GM19397 (cell line): ENCODE results near the gene PAOX.
"Not testable (repeated sequence)": the region's sequence is repeated elsewhere in the genome, so short reads cannot be mapped to it uniquely, and the experiment has no call there.

Experiments
- ATAC-seq: cut with Tn5 transposase; IDR thresholded peaks from one replicate; pipeline ENCODE4 v1.9.1; 2021; ENCODE audit warnings: mild to moderate bottlenecking, moderate library complexity; ENCODE audit not compliant: unreplicated experiment

Gene PAOX

DNA sequence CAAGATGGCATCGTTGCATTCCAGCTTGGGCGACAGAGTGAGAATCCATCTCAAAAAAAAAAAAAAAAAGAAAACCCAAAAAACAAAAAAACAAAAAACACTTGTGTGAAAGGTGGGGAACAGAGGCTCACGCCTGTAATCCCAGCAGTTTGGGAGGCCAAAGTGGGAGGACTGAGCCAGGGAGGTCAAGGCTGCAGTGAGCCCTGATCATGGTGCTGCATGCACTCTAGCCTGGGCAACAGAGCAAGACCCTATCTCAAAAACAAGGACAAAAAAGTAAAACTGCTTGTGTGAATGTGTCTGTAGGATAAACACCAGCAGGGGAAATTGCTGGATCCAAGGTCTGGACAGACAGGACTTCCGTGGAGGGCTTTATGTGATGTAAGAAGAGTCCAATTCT is 4.5 kb downstream of the PAOX start:
- no peak for ATAC-seq

DNA sequence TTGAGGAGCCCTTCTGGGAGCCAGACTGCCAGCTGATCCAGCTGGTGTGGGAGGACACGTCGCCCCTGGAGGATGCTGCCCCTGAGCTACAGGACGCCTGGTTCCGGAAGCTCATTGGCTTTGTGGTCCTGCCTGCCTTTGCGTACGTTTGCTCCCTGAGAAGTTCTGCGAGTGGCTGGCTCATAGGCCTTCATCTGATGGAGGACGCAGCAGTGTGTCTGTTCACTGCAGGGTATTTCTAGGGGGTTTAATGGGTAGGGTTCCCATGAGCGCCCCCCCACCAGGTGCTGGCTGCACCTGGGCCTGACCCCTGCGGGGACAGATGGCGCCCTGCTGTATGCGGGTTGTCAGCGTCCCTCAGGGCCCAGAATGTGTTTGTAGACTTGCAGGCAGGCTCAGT is 5.0 kb downstream of the PAOX start:
- no peak for ATAC-seq

DNA sequence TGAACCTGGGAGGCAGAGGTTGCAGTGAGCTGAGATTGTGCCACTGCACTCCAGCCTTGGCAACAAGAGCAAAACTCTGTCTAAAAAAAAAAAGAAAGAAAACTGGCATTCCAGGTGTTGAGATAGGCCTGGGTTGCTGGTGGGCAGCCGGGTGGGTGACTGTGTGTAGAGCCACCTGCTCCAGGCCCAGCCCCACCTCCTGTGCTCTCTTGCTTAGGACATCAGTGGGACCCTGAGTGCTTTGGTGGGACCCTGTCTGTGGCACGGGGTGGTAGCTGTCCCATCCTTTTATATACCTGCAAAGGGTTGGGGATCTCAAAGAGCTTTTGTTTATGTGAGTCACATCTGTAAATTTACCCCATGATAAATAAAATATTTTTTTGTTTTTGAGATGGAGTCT is 6.2 kb downstream of the PAOX start:
- no peak for ATAC-seq

DNA sequence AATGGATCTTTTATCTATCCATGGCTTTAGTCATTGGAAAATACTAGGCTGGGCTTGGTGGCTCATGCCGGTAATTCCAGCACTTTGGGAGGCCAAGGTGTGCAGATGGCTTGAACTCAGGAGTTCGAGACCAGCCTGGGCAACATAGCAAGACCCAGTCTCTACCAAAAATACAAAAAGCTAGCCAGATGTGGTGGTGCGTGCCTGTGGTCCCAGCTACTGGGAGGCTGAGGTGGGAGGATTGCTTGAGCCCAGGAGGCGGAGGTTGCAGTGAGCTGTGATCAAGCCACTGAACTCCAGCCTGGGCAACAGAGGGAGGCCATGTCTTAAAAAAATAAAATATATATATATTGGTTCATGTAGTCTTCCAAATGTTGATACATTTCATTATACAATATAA is 7.9 kb downstream of the PAOX start:
- not testable (repeated sequence) for ATAC-seq

DNA sequence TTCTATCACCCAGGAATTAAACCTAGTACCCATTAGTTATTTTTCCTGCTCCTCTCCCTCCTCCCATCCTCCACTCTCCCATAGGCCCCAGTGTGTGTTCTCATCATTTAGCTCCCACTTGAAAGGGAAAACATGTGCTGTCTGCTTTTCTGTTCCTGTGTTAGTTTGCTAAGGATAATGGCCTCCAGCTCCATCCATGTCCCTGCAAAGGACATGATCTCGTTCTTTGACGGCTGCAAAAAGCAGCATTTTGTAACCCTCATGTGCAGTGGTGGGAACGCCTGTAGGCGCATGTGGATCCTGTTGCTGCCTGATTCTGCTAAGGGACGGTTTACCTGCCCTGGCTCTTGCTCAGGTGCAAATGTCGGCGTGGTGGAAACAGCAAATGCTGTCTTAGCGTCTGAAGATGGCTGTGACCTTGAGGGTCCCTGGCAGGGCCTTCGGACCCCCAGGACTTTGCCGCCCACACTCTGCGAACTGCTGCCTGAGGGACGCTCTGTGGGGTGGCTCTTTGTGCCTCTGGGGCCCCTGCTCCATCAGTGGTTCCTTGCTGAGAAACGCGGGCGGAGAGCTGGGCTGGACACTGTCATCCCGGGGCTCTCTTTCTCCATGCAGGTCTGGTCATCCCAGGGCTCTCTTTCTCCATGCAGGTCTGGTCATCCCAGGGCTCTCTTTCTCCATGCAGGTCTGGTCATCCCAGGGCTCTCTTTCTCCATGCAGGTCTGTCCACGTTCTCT is 9.3 kb downstream of the PAOX start:
- no peak for ATAC-seq

DNA sequence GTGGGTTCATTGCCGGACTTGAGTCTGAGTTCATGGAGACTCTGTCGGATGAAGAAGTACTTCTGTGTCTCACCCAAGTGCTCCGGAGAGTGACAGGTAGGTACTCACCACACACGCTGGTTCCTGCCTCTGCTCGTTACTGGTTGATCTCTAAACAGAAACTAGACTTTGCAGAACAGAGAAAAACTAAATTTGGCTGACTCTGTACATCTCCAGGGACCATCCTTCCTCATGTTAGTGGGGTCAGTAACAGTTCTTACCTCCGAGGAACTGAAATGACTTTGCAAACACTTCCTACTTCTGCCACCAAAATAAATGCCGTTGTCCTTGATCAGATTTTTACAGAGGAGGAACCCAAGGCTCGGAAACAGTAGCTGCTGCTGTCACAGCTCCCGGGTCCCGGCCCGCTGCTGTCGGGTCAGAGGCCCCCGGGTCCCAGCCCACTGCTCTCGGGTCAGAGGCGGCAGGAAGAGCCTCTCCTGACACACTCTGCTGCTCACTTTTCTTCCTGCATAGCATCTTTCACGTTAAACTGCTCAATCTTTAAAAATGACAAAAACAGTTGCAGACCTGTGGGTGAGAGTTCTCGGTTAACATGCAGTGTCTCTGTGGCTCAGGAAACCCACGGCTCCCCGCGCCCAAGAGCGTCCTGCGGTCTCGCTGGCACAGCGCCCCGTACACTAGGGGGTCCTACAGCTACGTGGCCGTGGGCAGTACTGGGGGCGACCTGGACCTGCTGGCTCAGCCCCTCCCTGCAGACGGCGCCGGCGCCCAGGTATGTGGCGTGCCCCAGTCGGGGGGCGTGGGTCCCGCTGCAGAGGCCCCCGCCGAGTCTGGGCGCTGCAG is 10.1 kb downstream of the PAOX start:
- peak; percentile 75 for ATAC-seq

DNA sequence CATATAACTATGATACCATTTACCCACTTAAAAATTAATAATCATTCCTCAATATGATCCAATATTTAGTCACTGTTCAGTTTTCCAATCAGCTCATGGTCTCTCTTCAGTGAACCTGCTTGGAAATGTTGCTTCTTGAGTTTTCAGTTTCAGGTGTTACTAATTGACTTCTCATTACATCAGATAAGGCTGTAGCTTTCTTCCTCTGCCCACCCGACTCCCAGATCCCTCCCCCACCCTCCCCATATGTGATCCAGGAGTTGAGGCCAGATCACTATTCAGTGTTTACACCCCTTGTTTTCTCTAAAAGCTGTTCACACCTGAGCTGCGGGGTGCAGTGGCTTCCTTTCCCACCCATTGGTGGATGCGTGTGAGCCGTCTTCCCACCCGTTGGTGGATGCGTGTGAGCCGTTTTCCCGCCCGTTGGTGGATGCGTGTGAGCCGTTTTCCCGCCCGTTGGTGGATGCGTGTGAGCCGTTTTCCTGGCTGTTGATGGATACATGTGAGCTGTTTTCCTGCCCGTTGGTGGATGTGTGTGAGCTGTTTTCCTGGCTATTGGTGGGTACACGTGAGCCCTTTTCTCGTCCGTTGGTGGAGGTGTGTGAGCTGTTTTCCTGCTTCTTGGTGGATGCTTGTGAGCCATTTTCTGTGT is 11.7 kb downstream of the PAOX start:
- ATAC-seq: no peak

DNA sequence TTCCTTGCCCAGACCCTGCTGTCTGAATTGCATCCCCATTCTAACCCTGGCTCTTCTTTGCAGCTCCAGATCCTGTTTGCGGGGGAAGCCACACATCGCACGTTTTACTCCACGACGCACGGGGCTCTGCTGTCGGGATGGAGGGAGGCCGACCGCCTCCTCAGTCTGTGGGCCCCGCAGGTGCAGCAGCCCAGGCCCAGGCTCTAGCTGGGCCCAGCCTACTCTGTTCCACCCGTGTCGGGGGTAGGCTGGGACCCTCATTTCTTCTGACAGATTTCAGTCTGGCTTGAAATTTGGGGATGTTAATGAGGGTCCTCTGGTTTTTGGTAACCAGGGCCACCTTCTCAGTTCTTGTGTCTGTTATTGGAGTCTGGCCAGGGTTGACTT is 12.2 kb downstream of the PAOX start:
- no peak for ATAC-seq

DNA sequence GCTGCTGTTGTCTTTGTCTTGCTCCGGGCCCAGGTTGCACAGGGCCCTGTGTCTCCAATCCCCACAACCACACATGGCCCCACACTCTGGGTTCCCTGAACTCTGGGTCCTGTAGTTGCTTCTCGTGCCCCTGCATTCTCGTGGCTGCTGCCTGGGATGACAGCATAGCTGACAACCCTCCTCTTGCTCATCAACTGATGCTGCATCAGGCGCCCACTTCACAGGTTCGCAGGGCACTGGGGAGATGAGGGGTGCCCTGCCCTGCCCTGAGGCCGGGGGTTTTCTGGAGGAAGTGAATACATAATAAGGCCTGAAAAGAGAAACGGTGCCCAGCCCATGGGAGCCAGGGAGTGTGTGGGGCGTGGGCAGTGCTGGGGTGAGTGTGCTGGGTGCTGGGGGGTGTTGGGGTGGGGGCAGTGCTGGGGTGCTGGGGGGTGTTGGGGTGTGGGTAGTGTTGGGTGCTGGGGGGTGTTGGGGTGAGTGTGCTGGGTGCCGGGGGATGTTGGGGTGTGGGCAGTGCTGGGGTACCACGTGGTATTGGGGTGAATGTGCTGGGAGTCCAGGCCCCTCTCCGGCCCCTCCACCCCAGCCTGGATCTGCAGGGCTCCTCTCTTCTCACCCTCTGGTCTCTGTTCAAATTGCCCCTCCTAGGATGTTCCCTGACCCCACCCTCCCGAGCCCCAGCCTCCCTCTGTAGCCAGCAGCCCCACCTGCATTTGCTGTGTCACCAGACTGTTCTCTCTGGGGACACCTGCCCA is 12.9 kb downstream of the PAOX start:
- no peak for ATAC-seq

DNA sequence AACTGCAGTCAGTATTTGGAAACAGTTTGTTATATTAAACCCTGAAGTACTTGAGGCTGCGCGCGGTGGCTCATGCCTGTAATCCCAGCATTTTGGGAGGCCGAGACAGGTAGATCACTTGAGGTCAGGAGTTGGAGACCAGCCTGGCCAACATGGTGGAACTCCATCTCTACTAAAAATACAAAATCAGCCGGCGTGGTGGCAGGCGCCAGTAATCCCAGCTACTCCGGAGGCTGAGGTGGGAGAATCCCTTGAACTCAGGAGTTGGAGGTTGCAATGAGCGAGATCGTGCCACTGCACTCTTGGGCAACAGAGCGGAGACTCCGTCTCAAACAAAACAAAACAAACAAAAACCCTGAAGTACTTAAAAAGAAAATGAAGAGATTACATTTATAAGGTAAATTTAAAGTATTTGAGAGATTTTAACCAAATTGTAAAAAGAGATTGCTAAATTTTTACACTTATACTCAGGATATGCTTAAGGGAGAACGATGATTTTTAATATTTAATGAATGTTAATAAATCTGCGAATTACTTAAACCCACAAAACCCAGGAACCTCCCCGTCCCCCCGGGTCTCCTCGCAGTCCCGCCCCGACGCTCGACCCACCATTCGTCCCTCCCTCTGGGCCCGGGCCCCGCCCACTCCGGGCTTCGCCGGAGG is 14.5 kb downstream of the PAOX start:
- ATAC-seq: no peak

DNA sequence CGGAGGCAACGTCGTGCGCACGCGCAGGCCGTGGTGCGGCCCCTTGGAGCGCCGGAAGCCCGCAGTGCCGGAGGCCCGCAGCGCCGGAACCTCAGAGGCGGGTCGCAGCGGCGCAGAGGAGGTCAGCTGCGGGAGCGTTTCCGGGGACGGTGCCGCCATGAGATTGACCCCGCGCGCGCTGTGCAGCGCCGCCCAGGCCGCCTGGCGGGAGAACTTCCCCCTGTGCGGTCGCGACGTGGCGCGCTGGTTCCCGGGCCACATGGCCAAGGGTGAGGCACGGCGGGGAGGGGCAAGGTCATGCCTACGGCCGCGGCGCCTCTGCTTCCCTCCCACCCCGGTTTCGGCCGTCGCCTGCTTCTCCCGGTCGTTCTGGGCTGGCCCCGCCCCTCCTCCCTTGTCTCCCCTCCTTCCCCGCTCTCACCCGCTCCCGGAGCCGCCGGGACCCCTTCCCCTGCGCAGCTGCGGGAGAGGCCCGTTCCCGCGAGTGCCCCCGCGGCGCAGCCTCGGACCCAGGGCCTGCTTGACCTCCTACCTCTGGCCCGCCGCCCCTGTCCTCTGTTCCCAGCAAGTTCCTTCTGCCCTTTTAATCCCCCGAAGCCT is 15.1 kb downstream of the PAOX start, which contains the start of gene MTG1:
TSS of gene MTG1 (plus strand) at position 94 of the 600 bp plus-strand sequence. CDS start at position 158, 64 bp downstream.
- peak; percentile 68 for ATAC-seq

DNA sequence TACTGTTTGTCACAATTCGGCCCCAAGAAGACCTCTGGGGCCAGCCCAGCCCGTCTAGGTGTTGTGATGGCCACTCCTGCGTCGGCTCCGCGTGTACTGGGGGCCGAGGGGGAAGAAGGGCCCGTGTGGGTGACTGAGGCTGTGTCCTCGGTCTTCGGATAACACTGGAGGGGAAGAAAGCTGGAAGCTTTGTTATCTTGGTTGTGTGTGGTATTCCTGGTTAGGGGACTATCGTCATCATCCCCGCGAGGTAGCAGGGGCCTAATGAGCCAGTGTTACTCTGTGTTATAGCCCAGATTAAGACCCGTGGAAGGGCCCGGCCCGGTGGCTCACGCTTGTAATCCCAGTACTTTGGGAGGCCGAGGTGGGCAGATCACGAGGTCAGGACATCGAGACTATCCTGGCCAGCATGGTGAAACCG is 15.7 kb downstream of the PAOX start:
- no peak for ATAC-seq

DNA sequence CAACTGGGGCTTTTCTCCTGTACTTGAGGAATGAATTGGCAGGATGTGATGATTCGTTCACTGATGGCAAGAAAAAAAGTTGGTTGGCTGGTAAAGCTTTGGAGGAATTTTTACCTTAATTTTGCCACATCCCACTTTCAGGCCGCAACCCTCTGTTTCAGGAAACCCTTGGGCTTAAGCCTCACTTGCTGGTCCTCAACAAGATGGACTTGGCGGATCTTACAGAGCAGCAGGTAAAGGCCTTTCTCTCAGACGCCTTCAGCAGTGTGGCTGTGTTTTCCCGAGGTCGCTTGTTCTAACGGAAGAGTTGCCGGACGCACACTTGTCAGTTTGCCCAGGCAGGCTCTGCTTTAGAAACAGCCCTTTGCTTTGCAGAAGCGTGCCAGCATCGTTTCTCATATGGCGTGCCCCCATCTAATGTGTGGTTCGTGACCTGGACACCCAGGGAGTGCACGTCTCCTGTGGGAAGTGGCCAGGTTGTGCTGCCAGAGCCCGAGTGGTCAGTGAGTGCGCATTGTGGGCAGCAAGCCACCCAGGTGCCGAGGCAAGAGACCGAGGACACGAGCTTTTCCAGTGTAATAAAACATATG is 17.1 kb downstream of the PAOX start:
- ATAC-seq: no peak

DNA sequence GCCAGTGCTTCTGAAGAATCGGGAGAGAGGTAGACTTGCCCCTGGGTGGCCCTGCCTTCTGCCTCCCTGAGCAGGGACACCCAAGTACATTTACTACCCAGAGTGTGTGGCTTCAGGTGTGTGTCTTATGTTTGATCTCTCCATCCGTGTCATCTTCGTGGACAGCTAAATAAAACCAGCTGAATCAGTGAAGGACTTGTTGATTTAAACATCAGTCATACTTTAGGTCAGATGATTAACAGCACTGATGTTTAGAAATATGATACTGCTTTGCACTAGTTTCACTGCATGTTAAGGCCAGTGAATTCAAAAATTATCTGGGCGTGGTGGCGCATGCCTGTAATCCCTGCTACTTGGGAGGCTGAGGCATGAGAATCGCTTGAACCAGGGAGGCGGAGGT is 18.9 kb downstream of the PAOX start:
- ATAC-seq: no peak

DNA sequence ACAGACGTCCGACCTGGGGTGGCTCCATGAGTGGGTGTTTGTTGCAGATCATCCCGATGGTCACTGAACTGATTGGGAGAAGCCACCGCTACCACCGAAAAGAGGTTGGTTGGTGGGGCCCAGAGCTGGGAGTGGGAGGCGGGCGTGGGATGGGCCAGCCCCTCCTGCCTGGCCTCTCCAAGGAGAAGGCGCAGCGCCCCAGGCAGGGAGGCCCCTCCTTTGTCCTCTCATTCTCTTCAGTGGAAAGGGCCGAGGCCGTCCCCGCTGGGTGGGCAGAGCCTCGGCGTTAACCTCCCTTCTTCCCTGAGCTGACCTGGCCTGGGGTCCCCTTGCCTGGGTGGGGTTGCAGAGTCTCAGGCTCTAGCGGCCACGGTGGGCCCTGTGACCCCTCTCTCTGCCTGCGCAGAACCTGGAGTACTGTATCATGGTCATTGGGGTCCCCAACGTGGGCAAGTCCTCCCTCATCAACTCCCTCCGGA is 20.1 kb downstream of the PAOX start:
- ATAC-seq: no peak

DNA sequence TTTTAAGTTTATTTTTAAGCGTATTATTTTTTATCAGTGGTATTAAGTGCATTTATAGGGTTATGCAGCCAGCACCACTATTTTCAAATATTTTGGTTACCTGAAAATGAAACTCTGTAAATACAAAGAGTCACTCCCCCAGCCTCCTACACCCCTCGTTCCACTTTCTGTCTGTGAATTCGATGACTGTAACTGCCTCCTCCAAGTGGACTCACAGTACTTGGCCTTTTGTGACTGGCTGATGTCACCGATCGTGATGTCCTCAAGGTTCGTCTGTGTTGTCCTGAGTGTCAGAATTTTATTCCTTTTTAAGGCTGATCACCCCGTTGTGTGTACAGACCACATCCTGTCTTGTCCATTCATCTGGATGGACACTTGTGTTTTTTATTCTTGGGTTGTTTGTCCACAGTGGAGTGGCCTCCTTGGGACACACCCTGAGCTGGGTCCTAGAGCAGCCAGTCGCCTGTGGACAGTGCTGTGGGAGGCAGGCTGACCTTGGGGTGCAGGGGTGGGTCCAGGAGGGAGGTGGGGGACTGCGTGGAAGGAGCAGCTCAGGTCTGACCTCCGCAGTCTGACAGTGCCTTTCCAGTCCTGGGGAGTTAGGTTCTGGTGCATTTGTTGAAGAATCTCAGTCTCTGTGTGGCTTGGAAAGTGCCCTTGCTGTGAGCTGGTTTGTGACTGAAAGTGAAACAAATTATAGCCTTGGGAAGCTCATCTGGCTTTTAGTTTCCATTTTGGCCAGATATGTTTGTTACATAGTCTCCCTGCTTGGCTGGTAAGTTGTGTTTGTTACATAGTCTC is 21.8 kb downstream of the PAOX start:
- ATAC-seq: no peak

DNA sequence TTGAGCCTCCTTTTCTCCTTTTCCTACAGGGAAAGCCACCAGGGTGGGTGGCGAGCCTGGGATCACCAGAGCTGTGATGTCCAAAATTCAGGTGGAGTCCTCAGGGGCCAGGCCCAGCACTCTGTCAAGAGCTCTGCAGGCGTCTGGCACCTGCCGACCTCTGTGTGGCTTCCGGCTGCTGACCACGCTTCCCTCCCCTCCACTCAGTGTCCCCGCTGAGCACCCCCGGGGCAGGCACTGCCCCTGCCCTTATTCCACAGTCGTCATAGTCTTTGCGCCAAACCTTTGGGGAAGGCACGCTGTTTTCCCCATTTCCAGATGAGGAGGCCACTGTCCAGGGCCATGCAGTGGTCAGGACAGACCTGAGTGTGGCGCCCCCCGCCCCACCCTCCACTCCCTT is 22.4 kb downstream of the PAOX start:
- ATAC-seq: no peak

DNA sequence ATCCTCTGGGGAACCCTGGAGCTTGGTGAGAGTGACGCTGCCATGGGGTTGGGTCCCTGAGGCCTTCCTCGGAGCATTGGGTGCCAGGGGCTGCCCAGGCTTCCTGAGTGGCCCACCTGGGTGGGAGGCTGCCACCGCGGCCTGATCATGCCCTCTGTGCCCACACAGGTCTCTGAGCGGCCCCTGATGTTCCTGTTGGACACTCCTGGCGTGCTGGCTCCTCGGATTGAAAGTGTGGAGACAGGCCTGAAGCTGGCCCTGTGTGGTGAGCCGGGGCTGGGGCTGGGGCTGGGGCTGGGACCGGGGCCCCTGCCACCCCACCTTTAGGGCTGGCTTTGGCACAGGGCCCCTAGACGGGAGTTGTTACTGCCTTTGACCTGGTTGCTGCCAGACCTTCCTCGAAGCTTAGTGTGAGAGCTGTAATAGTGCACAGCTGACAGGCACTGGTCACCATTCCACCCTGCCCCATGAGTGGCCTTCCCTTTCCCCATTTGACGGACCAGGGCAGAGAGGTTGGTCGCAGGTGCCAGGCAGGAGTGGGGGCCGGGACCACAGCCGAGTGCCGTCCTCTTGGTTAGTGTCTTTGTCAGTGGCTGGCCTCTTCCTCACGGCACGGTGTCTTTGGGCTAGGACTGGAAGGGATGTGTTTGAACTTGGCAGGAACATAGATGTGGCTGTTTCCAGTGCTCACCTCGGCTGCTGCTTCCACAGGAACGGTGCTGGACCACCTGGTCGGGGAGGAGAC is 23.1 kb downstream of the PAOX start:
- ATAC-seq: no peak
